SK-N-SH (cell line): Measurements from ENCODE around the gene UCK2. TPM values are rescaled to one million over a fixed set of nuclear protein-coding genes. Genes with fewer than 3 reads are reported as not detected.

Experiments used
- CTCF ChIA-PET: fragments of 300-600, 350-600 bp; formaldehyde crosslinking; extraction: SDS; loops from one replicate; lab custom pipeline; 2021; lab: Yijun Ruan, JAX
- POLR2A ChIA-PET: fragments of 350-600 bp; sonication (Branson Sonifier 250); formaldehyde crosslinking; extraction: SDS; loops from one replicate; lab custom pipeline; 2020; ENCODE audit warnings: antibody characterized with exemption, inconsistent platforms; lab: Yijun Ruan, JAX
- DNase-seq: peaks from one replicate; pipeline ENCODE4 v3.0.0; 2012
- H2AFZ ChIP-seq: fragments of 200-600 bp; sonication (generic); 2 replicates; pipeline ENCODE4 v1.8.1; 2016; ENCODE audit warnings: antibody characterized with exemption, mild to moderate bottlenecking, low read depth
- H3F3A ChIP-seq: fragments of 200-600 bp; sonication (generic); replicated peaks from 2 replicates; pipeline ENCODE3; 2016; ENCODE audit warnings: antibody characterized with exemption, mild to moderate bottlenecking; ENCODE audit not compliant: insufficient read depth
- H3K27ac ChIP-seq, 2 experiments: fragments of 200-500 bp in 1 of 2; fragments of 200-600 bp in 1 of 2; sonication (Bioruptor generic) in 1 of 2; sonication (generic), shearing (Covaris generic) in 1 of 2; 2 replicates each; pipeline versions ENCODE4 v1.5.1 to v1.6.1; 2014 to 2016; ENCODE audit warnings: low read depth in 2 of 2, inconsistent platforms in 1 of 2, low read length in 1 of 2, mild to moderate bottlenecking in 1 of 2, mixed read lengths in 1 of 2
- H3K27me3 ChIP-seq: fragments of 200-600 bp; sonication (generic), shearing (Covaris generic); 2 replicates; pipeline ENCODE4 v1.6.1; 2016; ENCODE audit warnings: mixed run types; ENCODE audit not compliant: insufficient read depth
- H3K36me3 ChIP-seq, 2 experiments: fragments of 200-500 bp in 1 of 2; fragments of 200-600 bp in 1 of 2; sonication (Bioruptor generic) in 1 of 2; sonication (generic) in 1 of 2; replicated peaks in 1 of 2; 2 replicates each; pipeline versions ENCODE3 to v1.5.1; 2014 to 2016; ENCODE audit warnings: low read length in 1 of 2, mild to moderate bottlenecking in 1 of 2; ENCODE audit not compliant: insufficient read depth in 2 of 2, control insufficient read depth in 1 of 2
- H3K4me1 ChIP-seq, 2 experiments: fragments of 200-500 bp in 1 of 2; fragments of 200-600 bp in 1 of 2; sonication (Bioruptor generic) in 1 of 2; sonication (generic), shearing (Covaris generic) in 1 of 2; 2 replicates each; pipeline versions ENCODE4 v1.5.1 to v1.6.1; 2014 to 2016; ENCODE audit warnings: low read depth in 1 of 2, low read length in 1 of 2, mixed run types in 1 of 2; ENCODE audit not compliant: insufficient read depth in 2 of 2, control insufficient read depth in 1 of 2
- H3K4me2 ChIP-seq: fragments of 200-600 bp; sonication (generic), shearing (Covaris generic); 2 replicates; pipeline ENCODE4 v1.6.1; 2017; ENCODE audit warnings: mixed run types
- H3K4me3 ChIP-seq, 2 experiments: fragments of 200-500 bp in 1 of 2; fragments of 200-600 bp in 1 of 2; sonication (Bioruptor generic) in 1 of 2; sonication (generic), shearing (Covaris generic) in 1 of 2; 2 replicates each; pipeline versions ENCODE4 v1.5.1 to v1.8.1; 2014 to 2016; ENCODE audit warnings: low read depth in 2 of 2, inconsistent platforms in 1 of 2, low read length in 1 of 2, mild to moderate bottlenecking in 1 of 2, mixed read lengths in 1 of 2, moderate library complexity in 1 of 2
- H3K79me2 ChIP-seq: fragments of 200-600 bp; sonication (generic); 2 replicates; pipeline ENCODE4 v1.8.1; 2017; ENCODE audit warnings: mild to moderate bottlenecking; ENCODE audit not compliant: insufficient read depth
- H3K9ac ChIP-seq: fragments of 200-600 bp; sonication (generic); 2 replicates; pipeline ENCODE4 v1.6.1; 2017; ENCODE audit warnings: mixed run types
- H3K9me2 ChIP-seq: fragments of 200-600 bp; sonication (generic); 2 replicates; pipeline ENCODE4 v1.6.1; 2017; ENCODE audit warnings: mixed run types
- H3K9me3 ChIP-seq: fragments of 200-600 bp; sonication (generic); 2 replicates; pipeline ENCODE4 v1.6.1; 2017; ENCODE audit warnings: mixed run types, mild to moderate bottlenecking, moderate library complexity
- H4K20me1 ChIP-seq: fragments of 200-600 bp; sonication (generic); 2 replicates; pipeline ENCODE4 v1.6.1; 2017; ENCODE audit warnings: mild to moderate bottlenecking, mixed run types; ENCODE audit not compliant: insufficient read depth
- ELF1 ChIP-seq: IDR thresholded peaks from 2 replicates; pipeline ENCODE4 v1.4.0; 2012
- EP300 ChIP-seq, 2 experiments: IDR thresholded peaks; 2 replicates each; pipeline versions ENCODE4 v1.4.0 to v1.6.1; 2012; ENCODE audit warnings: borderline replicate concordance in 1 of 2, low read depth in 1 of 2, low read length in 1 of 2
- FOSL2 ChIP-seq: IDR thresholded peaks from 2 replicates; pipeline ENCODE4 v1.4.0; 2012; ENCODE audit warnings: low read depth, mild to moderate bottlenecking, moderate library complexity, borderline replicate concordance
- FOXJ3 ChIP-seq: sonication (generic); formaldehyde crosslinking; IDR thresholded peaks from 2 replicates; pipeline ENCODE4 v1.5.1; 2020; ENCODE audit warnings: mild to moderate bottlenecking, missing genetic modification reagents
- FOXM1 ChIP-seq: IDR thresholded peaks from 2 replicates; pipeline ENCODE4 v1.4.0; 2012; ENCODE audit warnings: low read depth, mild to moderate bottlenecking
- GABPA ChIP-seq: IDR thresholded peaks from 2 replicates; pipeline ENCODE4 v1.4.0; 2012; ENCODE audit warnings: low read depth, mild to moderate bottlenecking
- JUND ChIP-seq: IDR thresholded peaks from 2 replicates; pipeline ENCODE4 v1.4.0; 2012
- RXRA ChIP-seq: IDR thresholded peaks from 2 replicates; pipeline ENCODE4 v1.4.0; 2012; ENCODE audit warnings: low read depth, mild to moderate bottlenecking, borderline replicate concordance
- SIN3A ChIP-seq: IDR thresholded peaks from 2 replicates; pipeline ENCODE4 v1.6.1; 2012; ENCODE audit warnings: low read depth, mild to moderate bottlenecking, low read length, moderate library complexity, borderline replicate concordance
- SMC3 ChIP-seq: IDR thresholded peaks from 2 replicates; pipeline ENCODE4 v1.6.1; 2012; ENCODE audit warnings: low read depth, low read length, improper control_type of control experiment
- TCF12 ChIP-seq: IDR thresholded peaks from 2 replicates; pipeline ENCODE4 v1.4.0; 2012
- TEAD4 ChIP-seq: IDR thresholded peaks from 2 replicates; pipeline ENCODE4 v1.4.0; 2012; ENCODE audit warnings: mild to moderate bottlenecking, borderline replicate concordance; ENCODE audit not compliant: insufficient read depth
- WGBS: methylation state at CpG from one replicate; pipeline ENCODE4 v1.1.6; 2017; ENCODE audit warnings: low lambda C conversion rate; 5-methylcytosine and 5-hydroxymethylcytosine counted together
- polyA plus RNA-seq, 3 experiments: library from polyadenylated mRNA; depleted of rRNA; stranded (reverse); fragments of >200 nt; gene quantifications; 2 replicates each; pipeline ENCODE4 v1.2.3, GENCODE V29; 2012
- TF ChIP-seq, protein P1 (sequence below): IDR thresholded peaks from 2 replicates; pipeline ENCODE4 v1.4.0; 2012; ENCODE audit warnings: low read depth, borderline replicate concordance
- TF ChIP-seq, protein P2 (sequence below): IDR thresholded peaks from 2 replicates; pipeline ENCODE4; 2012
- TF ChIP-seq, protein P3 (sequence below): IDR thresholded peaks from 2 replicates; pipeline ENCODE4 v1.4.0; 2012; ENCODE audit warnings: low read depth
- TF ChIP-seq, protein P4 (sequence below): fragments of 200-600 bp; sonication (generic); IDR thresholded peaks from 2 replicates; pipeline ENCODE4 v1.6.1; 2017; ENCODE audit warnings: antibody characterized with exemption, mild to moderate bottlenecking, moderate library complexity

Gene UCK2
- polyA plus RNA-seq, 1 of the 3 experiments (the other 2 are of a cell fraction), result 53.7 TPM

DNA sequence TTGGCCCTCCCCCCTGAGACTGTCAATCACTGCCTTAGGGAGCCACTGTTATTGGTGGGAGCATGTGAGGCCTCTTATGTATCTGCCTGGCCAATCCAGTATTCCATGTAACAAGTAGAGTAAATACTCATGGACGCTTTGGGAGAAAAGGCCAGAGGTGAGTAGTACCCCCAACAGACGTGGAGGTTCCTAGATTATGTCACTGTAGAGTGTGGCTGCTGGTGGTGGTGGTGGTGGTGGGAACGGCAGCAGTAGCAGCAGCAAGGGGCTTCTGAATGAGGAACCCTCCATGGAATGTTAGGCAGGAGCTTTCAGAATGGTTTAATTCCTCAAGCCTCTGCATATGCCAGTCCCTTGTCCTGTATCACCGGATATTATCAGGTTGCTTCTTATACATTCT lies 118.5 kb downstream of the UCK2 start:
- no peak overlapping the region for H3K4me2 ChIP-seq
- H4K20me1 ChIP-seq, result no peaks in the 10 kb centered on the region
- no peak overlapping the region for H2AFZ ChIP-seq
- no peaks in the 10 kb centered on the region for H3K9me2 ChIP-seq
- TF ChIP-seq FOXJ3 (CRISPR knock-in tag) (no peak), TEAD4 (no peak), GABPA (no peak), JUND (no peak), EP300 (IDR thresholded peaks at IDR 0.05; ENCODE audit: borderline replicate concordance in 1 of 2, low read depth in 1 of 2, low read length in 1 of 2) (no peak), RXRA (no peak), SIN3A (no peak), FOSL2 (no peak), SMC3 (no peak), ELF1 (no peak), FOXM1 (no peak), TCF12 (no peak)
- TF ChIP-seq, protein P1, sequence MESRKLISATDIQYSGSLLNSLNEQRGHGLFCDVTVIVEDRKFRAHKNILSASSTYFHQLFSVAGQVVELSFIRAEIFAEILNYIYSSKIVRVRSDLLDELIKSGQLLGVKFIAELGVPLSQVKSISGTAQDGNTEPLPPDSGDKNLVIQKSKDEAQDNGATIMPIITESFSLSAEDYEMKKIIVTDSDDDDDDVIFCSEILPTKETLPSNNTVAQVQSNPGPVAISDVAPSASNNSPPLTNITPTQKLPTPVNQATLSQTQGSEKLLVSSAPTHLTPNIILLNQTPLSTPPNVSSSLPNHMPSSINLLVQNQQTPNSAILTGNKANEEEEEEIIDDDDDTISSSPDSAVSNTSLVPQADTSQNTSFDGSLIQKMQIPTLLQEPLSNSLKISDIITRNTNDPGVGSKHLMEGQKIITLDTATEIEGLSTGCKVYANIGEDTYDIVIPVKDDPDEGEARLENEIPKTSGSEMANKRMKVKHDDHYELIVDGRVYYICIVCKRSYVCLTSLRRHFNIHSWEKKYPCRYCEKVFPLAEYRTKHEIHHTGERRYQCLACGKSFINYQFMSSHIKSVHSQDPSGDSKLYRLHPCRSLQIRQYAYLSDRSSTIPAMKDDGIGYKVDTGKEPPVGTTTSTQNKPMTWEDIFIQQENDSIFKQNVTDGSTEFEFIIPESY, result no peak
- TF ChIP-seq, protein P2, sequence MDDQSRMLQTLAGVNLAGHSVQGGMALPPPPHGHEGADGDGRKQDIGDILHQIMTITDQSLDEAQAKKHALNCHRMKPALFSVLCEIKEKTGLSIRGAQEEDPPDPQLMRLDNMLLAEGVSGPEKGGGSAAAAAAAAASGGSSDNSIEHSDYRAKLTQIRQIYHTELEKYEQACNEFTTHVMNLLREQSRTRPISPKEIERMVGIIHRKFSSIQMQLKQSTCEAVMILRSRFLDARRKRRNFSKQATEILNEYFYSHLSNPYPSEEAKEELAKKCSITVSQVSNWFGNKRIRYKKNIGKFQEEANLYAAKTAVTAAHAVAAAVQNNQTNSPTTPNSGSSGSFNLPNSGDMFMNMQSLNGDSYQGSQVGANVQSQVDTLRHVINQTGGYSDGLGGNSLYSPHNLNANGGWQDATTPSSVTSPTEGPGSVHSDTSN, result no peak
- TF ChIP-seq, protein P3, sequence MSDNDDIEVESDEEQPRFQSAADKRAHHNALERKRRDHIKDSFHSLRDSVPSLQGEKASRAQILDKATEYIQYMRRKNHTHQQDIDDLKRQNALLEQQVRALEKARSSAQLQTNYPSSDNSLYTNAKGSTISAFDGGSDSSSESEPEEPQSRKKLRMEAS, result no peak
- TF ChIP-seq, protein P4, sequence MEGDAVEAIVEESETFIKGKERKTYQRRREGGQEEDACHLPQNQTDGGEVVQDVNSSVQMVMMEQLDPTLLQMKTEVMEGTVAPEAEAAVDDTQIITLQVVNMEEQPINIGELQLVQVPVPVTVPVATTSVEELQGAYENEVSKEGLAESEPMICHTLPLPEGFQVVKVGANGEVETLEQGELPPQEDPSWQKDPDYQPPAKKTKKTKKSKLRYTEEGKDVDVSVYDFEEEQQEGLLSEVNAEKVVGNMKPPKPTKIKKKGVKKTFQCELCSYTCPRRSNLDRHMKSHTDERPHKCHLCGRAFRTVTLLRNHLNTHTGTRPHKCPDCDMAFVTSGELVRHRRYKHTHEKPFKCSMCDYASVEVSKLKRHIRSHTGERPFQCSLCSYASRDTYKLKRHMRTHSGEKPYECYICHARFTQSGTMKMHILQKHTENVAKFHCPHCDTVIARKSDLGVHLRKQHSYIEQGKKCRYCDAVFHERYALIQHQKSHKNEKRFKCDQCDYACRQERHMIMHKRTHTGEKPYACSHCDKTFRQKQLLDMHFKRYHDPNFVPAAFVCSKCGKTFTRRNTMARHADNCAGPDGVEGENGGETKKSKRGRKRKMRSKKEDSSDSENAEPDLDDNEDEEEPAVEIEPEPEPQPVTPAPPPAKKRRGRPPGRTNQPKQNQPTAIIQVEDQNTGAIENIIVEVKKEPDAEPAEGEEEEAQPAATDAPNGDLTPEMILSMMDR, result no peak
- CTCF ChIA-PET, result interaction anchor here (2.7 kb wide), 1 partner anchor 18 kb away, joined by 7 read pairs; no protein-coding TSS in a partner anchor
- no peak overlapping the region for H3K4me3 ChIP-seq
- H3K27me3 ChIP-seq, result no peaks in the 10 kb centered on the region
- H3F3A ChIP-seq, result no peaks in the 10 kb centered on the region
- H3K4me1 ChIP-seq, result no peaks in the 10 kb centered on the region
- no peaks in the 10 kb centered on the region for H3K36me3 ChIP-seq
- no peaks in the 10 kb centered on the region for H3K79me2 ChIP-seq
- H3K9ac ChIP-seq, result no peak overlapping the region
- no peak for DNase-seq
- no peaks in the 10 kb centered on the region for H3K9me3 ChIP-seq
- POLR2A ChIA-PET, result no interaction called here
- no peak overlapping the region for H3K27ac ChIP-seq
- 6% methylated on average over 4 of the region's 4 CpGs for WGBS
